HFF-Myc (cell line): ENCODE data around the gene DMGDH.
A peak's percentile ranks its signal among the peaks of the same experiment; 100 is the strongest.

Source experiments
- DNase-seq: peaks from one replicate; pipeline ENCODE4 v3.0.0-alpha.2; 2011; ENCODE audit warnings: low read depth; ENCODE audit errors: extremely low read depth
- H3K4me3 ChIP-seq: replicated peaks from 2 replicates; pipeline ENCODE4 v1.5.1; 2011; ENCODE audit warnings: low read depth, mild to moderate bottlenecking, control low read depth, low read length
- TF ChIP-seq, protein P1 (sequence below): IDR thresholded peaks from 2 replicates; pipeline ENCODE4 v1.5.1; 2012; ENCODE audit warnings: mild to moderate bottlenecking, low read depth, low read length, control low read depth; ENCODE audit errors: missing control alignments

Gene DMGDH

DNA sequence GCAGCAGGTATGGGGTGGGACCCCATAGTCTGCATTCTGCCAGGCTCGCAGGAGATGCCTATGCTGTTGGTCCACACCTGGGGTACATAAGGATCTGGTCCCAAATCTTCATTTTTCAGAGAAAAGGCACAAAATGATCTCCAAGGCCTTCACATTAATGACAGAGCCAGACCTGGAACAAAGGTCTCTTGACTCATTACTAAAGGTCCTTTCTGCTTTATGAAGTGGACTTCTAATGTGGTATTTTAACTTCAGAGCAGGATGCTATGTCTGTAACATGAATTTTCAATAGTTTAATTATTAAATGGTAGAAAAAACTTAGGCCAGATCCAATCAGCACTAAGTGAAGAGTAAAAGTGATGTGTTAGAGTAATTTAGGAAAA lies 38.0 kb downstream of the DMGDH start:
- TF ChIP-seq, protein P1, sequence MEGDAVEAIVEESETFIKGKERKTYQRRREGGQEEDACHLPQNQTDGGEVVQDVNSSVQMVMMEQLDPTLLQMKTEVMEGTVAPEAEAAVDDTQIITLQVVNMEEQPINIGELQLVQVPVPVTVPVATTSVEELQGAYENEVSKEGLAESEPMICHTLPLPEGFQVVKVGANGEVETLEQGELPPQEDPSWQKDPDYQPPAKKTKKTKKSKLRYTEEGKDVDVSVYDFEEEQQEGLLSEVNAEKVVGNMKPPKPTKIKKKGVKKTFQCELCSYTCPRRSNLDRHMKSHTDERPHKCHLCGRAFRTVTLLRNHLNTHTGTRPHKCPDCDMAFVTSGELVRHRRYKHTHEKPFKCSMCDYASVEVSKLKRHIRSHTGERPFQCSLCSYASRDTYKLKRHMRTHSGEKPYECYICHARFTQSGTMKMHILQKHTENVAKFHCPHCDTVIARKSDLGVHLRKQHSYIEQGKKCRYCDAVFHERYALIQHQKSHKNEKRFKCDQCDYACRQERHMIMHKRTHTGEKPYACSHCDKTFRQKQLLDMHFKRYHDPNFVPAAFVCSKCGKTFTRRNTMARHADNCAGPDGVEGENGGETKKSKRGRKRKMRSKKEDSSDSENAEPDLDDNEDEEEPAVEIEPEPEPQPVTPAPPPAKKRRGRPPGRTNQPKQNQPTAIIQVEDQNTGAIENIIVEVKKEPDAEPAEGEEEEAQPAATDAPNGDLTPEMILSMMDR: no peak
- no peak for DNase-seq
- no peak overlapping the region for H3K4me3 ChIP-seq

GRCh38 chr5:79030663-79031484 lies 38.6 kb downstream of the DMGDH start:
- TF ChIP-seq, protein P1: no peak
- no peak for DNase-seq
- no peak overlapping the region for H3K4me3 ChIP-seq

DNA sequence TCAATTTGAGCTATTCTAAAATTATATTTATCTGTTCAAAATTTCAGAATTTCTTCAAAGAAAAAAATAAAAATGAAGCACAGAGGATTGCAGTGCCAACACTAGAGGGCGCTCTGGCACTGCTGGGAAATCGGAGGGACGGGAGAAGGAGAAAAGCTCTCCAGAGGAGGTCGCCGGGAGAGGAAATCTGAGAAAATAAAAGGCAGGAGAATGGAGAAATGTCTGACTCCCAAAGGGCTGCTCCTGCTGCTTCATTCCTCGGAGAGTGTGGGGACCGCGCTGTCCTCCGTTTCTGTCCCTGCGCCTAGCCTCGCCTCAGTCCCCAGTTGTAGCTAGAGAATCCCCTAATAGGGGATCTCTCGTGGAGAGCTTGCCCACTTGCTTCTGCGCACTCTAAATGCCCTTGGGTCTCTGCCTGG lies 44.4 kb downstream of the DMGDH start:
- H3K4me3 ChIP-seq: peak overlapping the region; percentile 23; the same call in 1 of the 2 replicates
- DNase-seq: peak; percentile 22
- TF ChIP-seq, protein P1: peak; percentile 89

GRCh38 chr5:79023947-79024346 lies 45.5 kb downstream of the DMGDH start:
- TF ChIP-seq, protein P1: no peak
- DNase-seq: no peak
- no peak overlapping the region for H3K4me3 ChIP-seq

- TF ChIP-seq, protein P1: no peak
- no peak for DNase-seq
These were observed 46.1 kb downstream of the DMGDH start for GRCh38 chr5:79023348-79023747.

DNA sequence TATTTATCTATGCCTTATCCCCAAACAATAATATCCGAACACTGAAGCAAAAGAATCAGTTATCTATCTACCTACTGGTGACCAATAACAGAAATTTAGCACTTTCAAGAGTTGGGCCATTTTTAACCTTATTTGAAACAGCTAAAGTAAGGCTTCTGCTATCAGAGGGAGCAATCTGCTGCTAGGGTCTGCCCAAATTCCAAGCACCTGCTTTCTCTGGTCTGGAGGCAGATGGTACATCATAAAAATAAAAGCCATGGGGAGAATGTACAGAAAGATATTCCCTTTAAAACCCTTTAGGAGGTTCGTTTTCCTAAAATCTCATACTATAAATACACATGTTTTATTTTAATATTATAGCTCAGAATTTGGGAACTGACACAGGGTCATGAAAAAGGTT lies 46.7 kb downstream of the DMGDH start:
- H3K4me3 ChIP-seq: no peak overlapping the region
- DNase-seq: no peak
- TF ChIP-seq, protein P1: no peak

More at GRCh38 chr5:79023348-79023747, 46.1 kb downstream of the DMGDH start:
- no peak overlapping the region for H3K4me3 ChIP-seq

DNA sequence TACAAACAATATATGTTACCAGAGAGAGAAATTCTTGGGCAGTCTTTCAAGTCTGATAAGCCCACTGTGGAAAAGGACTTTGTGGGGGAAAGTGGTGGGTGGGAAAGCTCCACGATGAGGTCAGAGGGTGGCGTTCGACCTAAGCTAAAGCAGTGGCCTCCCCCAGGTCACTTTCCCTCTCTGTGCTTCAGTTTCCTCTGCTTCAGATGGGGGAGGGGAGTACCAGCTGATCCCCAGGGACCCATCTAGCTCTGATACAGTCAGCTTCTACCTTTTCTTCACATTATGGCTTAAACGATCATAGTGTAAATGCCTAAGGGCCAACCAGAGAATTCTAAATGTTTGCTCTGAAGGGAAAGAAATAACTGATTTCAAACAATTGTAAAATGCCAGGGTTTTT lies 47.7 kb downstream of the DMGDH start:
- H3K4me3 ChIP-seq: no peak overlapping the region
- TF ChIP-seq, protein P1: no peak
- no peak for DNase-seq
